Ovary (tissue), 3 donors: ENCODE results near the gene FDX1.

ENCODE experiments used
- CTCF ChIP-seq, 3 donors: fragments of 450-650 bp in 2 of 3; fragments of 200-600 bp in 1 of 3; IDR thresholded peaks; one replicate each; pipeline versions ENCODE4 v1.5.1 to v1.8.0; 2016 to 2022; ENCODE audit warnings: antibody characterized with exemption in 3 of 3, mild to moderate bottlenecking in 1 of 3
- POLR2A ChIP-seq: fragments of 450-650 bp; IDR thresholded peaks from one replicate; pipeline ENCODE4 v1.6.1; 2017; ENCODE audit warnings: antibody characterized with exemption, mild to moderate bottlenecking, moderate library complexity
- donor health status: DM: no; HTN: no; CAD: no.

- TF ChIP-seq POLR2A (no peak), CTCF (IDR thresholded peaks at IDR 0.05) (no peak)
These were observed 35.5 kb downstream of the FDX1 start for GRCh38 chr11:110465231-110465630.
